K562 (cell line): Measurements from ENCODE around the gene TECTA.

Experiments used
- CTCF ChIP-seq, 3 experiments: IDR thresholded peaks in 2 of 3; conservative IDR thresholded peaks in 1 of 3; 2 replicates each; pipeline ENCODE4 v1.5.1; 2011 to 2012; ENCODE audit warnings: low read length in 3 of 3, mild to moderate bottlenecking in 3 of 3, control low read depth in 2 of 3, improper control_type of control experiment in 1 of 3, inconsistent platforms in 1 of 3, low read depth in 1 of 3, mixed read lengths in 1 of 3, moderate library complexity in 1 of 3; ENCODE audit not compliant: insufficient read depth in 2 of 3
- MCM2 ChIP-seq: fragments of 450-650 bp; IDR thresholded peaks from 2 replicates; pipeline ENCODE4 v1.6.1; 2017; ENCODE audit warnings: low read depth, mild to moderate bottlenecking
- RNF2 ChIP-seq: sonication (generic); IDR thresholded peaks from 2 replicates; pipeline ENCODE4 v1.6.1; 2016
- TAF1 ChIP-seq: IDR thresholded peaks from 2 replicates; pipeline ENCODE4 v1.6.1; 2011; ENCODE audit warnings: mild to moderate bottlenecking, low read length, moderate library complexity; ENCODE audit not compliant: insufficient read depth, control insufficient read depth, severe bottlenecking; ENCODE audit errors: extremely low read depth
- THRAP3 ChIP-seq: fragments of 450-650 bp; IDR thresholded peaks from 2 replicates; pipeline ENCODE4 v1.6.1; 2016; ENCODE audit warnings: mild to moderate bottlenecking, inconsistent platforms, borderline replicate concordance

- no peak for TF ChIP-seq CTCF (IDR thresholded peaks at IDR 0.05 in 2 of 3, conservative IDR thresholded peaks at IDR 0.05 in 1 of 3; ENCODE audit: insufficient read depth in 2 of 3, low read depth in 1 of 3, low read length in 3 of 3)
- no peak for TF ChIP-seq RNF2
- TF ChIP-seq MCM2, result no peak
- no peak for TF ChIP-seq THRAP3
- no peak for TF ChIP-seq TAF1
Observed at GRCh38 chr11:121054266-121054665, 46.8 kb upstream of the TECTA start.
